Hematopoietic multipotent progenitor cell treated with erythropoietin and hydrocortisone succinate and interleukin-3 and kit ligand, for 15 days (in vitro differentiated cells): ENCODE results near the gene RNASEH2B.

Experiments
- DNase-seq: peaks from one replicate; pipeline ENCODE4 v3.0.0-alpha.2; 2015; ENCODE audit warnings: low spot score

RNASEH2B gene, protein sequence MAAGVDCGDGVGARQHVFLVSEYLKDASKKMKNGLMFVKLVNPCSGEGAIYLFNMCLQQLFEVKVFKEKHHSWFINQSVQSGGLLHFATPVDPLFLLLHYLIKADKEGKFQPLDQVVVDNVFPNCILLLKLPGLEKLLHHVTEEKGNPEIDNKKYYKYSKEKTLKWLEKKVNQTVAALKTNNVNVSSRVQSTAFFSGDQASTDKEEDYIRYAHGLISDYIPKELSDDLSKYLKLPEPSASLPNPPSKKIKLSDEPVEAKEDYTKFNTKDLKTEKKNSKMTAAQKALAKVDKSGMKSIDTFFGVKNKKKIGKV

DNA sequence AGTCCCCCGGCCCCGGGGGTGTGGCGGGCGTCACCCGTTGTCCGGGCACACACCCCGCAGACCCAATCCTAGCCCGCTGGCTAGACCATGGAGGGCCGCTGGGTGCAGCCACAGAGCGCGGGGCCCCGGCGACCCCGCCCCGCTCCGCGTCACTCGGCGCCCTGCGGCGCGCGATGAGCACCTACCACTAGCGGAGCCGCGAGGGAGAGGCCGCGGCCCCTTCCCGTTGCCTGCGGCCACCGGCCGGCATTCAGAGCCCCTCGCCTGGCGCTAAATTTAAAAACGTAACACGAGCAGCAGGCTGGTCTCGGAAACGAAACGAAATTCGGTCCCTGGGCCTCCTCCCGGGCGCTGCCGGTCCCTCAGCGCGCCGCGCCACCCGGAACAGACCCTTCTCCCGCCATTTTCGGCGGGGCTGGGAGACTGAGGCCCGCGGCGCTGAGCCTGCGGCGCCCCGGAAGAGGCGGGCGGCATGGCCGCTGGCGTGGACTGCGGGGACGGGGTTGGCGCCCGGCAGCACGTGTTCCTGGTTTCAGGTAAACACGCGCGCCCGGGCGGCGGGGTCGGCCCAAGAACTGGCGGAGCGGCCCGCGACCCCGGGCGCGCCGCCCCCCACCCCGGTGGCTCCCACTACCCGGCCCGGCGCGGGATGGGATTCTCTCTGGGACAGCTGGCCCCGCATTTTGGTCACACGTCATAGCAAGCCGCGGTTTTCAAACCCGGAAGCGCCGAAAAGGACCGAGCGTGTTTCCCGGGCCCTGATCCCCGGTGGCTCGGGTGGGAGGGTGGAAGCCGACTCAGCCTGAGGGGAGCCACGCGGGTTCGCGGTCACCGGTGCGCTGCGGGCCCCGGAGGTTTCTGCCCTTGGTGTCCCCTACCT, at the start of gene RNASEH2B:
RNASEH2B (plus strand) TSS at position 187 of the 880 bp plus-strand sequence; CDS start at position 473, 286 bp downstream.
- peak; percentile 61 for DNase-seq

DNA sequence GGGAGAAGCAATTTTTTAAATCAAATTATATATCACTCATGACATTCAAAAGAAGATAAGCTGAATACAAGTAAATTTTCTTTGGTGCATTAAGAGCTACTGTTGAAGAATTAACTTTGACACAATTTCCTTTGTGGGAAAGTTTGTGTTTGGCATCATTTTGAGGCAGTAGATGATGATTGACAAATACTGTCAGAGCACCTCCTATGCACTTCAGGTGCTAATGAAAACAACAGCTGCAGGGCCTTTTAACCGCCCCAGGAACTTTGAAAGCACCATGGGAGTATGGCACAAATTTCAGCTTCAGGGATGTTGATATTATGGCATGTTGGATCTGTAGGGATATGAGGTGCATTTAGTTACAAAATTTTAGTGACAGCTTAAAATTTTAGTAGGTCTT, 45.1 kb upstream of the RNASEH2B start:
- no peak for DNase-seq

DNA sequence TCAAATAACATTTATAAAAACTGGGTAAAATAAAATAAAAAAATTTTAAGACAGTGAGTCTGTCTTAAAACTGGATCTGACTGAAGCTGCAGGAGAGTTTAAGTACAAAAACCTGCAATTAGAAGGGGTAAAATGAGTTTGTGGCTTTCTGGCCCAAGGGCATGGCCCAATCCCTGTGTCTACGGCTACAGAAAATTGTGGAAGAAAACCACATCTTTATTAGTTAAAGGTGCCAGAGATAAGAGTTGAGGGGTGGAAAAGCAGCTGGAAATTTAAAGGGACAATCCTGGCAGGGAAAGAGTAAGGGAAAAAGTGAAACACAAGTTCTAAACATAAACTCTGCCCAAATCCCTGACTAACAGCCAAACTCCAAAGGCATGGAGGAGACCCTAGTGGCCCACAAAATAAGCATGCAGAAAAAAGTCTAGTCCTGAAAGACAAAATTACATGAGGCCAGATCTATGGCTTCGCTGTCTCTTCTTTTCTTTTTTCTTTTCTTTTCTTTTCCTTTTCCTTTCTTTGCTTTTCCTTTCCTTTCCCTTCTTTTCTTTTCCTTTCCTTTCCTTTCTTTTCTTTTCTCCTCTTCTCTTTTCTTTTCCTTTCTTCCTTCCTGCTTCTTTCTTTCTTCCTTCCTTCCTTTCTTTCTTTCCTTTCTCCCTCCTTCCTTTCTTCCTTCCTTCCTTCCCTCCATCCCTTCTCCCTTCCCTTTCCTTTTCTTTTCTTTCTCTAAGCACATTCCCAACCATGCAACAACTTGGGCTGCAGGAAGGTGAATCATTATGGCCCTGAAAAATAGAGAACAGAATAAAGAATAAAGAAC, 42.6 kb upstream of the RNASEH2B start:
- DNase-seq: no peak

DNA sequence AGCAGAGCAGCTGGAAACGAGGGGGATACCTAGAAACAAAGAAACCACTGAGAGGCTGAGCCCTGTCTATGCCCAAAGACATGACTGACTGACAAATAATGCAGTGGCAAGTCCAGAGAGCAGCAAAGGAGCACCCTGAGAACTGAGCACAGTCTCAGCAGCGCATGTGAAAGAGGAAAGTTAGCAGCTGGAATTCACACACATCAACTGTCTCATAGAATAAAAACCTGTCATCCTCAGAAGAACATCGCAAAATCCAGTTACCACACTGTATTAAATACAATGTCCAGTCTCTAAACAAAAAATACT, 42.0 kb upstream of the RNASEH2B start:
- DNase-seq: no peak

GRCh38 chr13:50871405-50871804, 38.2 kb upstream of the RNASEH2B start:
- DNase-seq: no peak

DNA sequence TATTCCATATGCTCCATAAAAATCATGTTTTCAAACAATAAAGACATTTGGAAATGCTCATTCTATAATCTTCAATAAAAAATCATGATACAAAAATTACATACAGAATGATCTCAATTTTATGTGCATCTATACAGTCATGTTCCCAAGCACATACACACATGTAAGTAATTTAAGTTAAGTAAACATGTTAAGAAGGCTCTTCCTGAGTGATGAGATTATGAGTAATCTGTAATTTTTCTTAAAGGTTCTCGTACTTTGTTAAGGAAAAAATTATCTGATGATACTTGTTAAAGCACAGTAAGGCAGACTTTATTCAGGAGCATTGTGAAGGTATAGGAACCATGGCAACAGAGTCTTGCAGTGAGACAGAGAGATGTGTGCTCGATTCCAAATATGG, 36.1 kb upstream of the RNASEH2B start:
- DNase-seq: no peak

DNA sequence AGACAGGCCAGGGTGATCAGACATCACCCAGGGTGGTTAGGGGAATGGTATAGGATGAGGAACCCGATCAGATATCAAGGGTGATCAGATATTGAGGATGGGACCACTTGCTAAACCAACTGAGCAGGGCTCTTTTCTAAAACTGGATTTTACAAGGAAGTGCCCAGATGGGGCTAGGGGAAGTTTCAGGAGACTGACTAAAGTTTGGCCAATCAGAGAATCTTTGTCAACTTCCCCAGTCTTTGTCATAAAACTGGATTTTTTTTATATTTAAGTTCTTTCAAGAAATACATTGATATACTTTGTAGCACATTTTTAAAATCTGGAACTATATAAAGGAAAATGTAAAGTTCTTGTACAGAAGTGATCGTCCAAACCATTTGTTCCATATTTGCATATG, 35.6 kb upstream of the RNASEH2B start:
- no peak for DNase-seq

DNA sequence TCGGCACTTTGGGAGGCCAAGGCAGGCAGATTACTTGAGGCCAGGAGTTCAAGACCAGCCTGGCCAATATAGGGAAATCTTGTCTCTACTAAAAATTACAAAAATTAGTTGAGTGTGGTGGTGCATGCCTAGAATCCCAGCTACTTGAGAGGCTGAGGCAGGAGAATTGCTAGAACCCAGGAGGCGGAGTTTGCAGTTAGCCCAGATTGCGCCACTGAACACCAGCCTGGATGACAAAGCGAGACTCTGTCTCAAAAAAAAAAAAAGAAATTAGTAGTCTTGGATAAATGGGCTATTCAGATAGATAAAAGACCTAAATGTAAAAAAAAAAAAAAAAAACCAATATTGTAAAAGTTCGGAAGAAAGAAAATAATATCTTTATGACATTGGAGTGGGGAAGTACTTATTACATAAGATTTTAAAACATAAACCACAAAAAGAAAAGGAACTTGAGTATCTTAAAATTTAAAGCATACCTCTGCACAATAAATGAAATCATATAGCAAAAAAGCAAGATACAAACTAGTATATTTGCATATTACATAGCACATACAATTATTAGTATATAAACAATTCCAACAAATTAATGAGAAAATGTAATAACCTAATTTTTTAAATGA, 26.7 kb upstream of the RNASEH2B start:
- no peak for DNase-seq

DNA sequence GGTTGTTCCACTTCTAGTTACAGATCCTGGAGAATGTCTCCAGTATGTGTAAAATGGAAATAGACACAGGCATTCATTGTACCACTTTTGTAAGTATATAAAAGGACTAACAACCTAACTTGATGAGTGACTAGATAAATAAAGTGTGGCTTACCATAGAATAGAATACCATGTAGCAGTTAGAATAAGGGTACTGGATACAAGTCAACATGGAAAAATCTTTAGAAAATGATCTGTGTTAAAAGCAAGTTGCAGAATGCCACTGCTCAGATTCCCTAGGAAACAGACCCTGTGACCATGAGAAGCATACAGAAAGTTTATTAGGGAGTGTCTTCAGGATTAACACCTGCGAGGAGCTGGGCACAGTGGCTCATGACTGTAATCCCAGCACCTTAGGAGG, 25.9 kb upstream of the RNASEH2B start:
- DNase-seq: no peak

DNA sequence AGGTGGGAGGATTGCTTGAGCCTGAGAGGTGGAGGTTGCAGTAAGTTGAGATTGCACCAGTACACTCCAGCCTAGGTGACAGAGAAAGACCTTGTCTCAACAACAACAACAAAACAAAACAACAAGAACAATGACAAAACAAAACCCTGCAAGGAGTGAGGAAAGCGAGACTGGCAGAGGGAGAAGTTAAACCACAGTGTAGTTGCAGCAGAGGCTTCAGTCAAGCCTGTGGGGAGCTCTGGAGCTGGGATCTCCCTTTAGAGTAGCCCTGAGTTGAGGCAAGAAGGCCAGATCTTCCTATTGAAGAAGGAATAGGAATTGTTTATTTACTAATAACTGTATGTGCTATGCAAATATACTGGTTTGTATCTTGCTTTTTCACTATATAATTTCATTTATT, 25.3 kb upstream of the RNASEH2B start:
- DNase-seq: no peak

- no peak for DNase-seq
Measured at GRCh38 chr13:50887151-50887550, 22.4 kb upstream of the RNASEH2B start.

DNA sequence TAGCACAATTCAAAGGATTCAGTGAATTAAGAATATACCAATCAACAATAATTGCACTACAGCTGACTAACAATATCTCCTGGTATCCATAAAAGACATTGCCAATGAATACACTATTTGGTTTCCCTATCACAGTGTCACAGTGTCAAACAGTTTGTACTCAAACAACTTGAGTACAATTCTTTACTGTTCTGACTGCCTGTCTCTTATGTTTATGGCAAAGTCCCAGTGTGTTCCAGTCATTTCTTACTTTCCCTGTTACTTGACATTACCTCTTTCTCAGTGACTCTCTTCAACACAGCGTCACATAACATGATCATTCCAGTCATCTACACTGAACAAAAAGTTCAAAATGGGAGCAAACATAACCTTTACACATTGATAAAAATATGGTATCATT, 21.2 kb upstream of the RNASEH2B start:
- no peak for DNase-seq

DNA sequence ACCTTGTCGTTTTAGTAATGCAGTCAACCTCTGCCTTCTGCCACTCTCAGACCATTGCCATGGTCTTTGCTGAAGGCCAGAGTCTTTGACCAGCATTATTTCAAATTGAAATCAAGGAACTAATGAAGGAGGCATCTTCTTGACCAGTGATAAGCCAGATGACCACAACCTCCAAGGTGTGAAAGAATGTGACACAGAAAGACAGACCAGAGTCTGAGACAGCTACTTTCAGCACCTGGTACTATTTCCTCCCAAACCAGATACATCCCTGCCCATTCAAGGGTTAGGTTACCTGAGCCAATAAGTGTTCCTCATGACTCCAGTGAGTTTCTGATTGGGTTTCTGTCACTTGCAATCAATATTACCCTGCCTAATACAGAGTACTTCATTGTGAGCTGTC, 20.3 kb upstream of the RNASEH2B start:
- no peak for DNase-seq

- DNase-seq: no peak
Measured at GRCh38 chr13:50891206-50891605, 18.4 kb upstream of the RNASEH2B start.

DNA sequence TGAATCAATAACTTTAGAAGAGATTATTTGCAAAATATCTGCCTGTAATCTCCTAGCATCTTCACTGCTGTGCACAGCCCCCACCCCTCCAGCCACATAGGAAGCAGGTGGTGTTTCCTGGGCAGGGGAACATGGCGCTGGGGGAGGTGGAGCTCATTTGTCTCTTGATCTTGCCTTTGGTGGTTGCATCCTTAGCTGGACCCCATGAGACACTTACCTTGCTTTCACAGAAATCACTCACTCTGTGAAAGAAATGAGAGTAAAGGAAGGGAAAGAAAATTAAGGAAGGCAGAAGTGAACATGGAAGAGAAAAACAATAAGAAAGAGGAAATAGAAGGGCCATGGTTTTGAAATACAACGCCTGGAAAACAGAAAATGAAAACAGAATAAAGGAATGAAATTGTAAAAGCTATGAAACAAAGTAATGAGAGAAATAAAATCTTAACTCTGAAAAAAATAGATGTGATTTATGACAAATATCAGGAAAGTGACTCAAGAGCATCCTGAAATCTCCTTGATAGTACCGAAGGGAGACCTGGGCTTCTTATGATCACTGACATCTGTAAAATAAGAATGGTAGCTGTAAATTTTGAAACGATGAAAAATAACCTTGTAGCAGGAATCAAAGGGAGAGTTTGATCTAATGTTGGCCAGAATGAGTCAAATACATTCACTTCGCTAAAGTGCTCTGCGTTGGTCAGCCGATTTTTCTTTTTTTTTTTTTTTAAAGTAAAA, 17.2 kb upstream of the RNASEH2B start:
- DNase-seq: no peak

DNA sequence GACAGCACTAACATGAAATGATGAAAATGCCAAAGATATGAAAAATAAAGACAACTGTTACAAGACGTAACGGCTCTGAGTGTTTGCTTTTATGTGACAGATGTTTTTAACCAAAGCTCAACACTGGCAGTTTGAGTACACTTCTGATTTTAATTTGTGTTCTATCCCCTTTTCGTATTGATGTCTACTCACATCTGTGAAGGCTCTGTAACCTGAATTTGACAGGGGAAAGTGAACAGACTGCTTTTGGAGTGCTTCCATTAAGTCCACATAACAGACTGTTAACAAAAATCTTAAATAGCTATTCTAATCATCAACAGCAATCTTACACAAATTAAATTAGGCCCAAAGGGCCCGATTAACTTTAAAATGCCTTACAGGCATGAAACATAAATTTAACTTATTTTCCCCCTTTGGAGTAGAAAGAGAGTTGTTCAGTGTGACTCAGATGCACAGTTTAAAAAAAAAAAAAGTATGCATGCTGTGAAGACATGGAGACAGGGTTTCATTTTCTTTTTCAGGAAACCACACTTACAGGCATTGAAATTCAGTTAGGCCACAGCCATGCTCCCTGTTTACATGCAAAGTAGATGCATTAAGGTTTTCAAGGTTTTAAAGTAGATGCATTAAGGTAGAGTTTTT, 16.3 kb upstream of the RNASEH2B start:
- DNase-seq: no peak

GRCh38 chr13:50894012-50894411, 15.6 kb upstream of the RNASEH2B start:
- DNase-seq: no peak

GRCh38 chr13:50894504-50894903, 15.1 kb upstream of the RNASEH2B start:
- no peak for DNase-seq

DNA sequence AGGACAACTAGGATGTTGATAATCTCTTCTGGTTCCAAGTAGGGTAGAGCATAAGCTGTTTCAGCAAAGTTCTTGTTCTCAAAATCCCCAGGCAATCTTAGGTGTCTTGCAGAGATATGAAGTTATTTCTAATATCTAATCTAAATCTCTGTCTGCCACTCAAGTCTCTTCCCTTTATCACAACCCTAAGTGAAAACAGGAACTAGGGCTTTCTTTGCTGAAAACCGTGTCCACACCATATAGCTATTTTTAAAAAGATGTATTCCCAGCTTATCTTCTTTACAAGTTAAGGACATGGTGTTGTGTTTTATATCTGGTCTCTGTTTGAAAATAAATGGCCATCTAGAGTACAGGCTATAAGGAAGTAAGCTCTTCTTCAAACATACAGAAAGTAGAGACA, 11.3 kb upstream of the RNASEH2B start:
- DNase-seq: no peak

GRCh38 chr13:50901701-50902100, 7.9 kb upstream of the RNASEH2B start:
- no peak for DNase-seq

DNA sequence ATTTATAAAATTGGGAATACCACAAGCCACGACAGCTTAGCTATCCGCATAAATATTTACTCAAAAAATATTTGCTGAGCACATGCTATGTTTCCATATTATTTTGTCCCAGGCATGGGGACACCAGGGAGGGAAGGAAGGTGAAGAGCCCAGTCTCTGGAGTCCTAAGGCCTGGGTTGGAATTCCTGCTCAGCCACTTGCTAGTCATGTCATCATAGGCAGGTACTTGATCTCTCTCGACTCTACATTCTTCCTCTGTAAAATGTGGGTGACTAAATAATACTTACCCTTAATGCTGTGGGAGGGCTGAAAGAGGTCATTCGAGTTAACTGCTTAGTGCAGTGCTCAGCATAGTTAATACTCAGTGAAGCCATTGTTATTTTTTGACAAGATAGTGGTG, 4.3 kb upstream of the RNASEH2B start:
- no peak for DNase-seq
